Measurements from ENCODE around the gene CXADR.
"Not testable (repeated sequence)": the region's sequence is repeated elsewhere in the genome, so short reads cannot be mapped to it uniquely, and the experiment has no call there.

The CXADR gene

DNA sequence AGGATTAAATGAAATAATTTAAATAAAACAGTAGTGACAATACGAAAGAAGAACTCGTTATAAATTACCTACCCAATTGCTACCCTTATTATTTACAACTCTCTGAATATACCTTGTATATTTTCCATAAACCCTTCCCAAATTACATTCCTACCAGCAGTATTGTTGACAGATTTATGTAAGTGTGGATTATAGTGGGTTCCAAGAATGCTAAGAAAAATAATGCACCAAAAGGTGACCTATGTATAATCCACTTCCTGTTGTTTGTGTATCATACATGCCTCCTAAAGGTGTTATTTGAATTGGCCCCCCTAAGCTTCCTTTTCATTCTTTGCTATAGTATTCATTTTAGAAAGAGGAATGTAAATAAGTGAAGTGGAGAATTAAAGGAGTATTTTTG lies 33.2 kb upstream of the CXADR start:
- Histone ChIP-seq H4K20me1 (no peaks in the 10 kb centered on the region), H3K27me3 (no peaks in the 10 kb centered on the region), H3K9ac (no peak overlapping the region)

DNA sequence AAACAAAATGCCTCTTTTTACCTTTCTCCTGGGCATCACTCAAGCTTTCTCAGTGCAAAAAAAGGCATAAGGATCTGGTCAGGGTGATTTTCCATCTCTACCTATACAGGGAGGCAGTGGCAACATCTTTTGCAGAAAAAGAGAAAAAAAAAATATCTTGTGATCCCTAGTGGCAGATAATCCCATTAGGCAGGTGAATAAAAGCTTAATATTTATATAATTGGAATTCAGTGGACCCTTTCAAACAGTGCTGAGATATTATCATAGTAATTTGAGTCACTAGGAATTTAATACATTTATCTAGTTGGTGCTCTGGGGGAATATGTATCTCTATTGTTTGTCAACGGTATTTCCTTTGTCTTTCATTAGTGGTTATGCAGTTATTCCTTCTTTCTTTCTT lies 29.9 kb upstream of the CXADR start:
- TF ChIP-seq Cebpa-rat (IDR thresholded peaks at IDR 0.05) = no peak
- H3K4me2 ChIP-seq = no peak overlapping the region
- no peak overlapping the region for H3K4me3 ChIP-seq
- H4K20me1 ChIP-seq = no peaks in the 10 kb centered on the region
- H3K4me1 ChIP-seq = no peaks in the 10 kb centered on the region
- no peaks in the 10 kb centered on the region for H3K36me3 ChIP-seq
- no peaks in the 10 kb centered on the region for H3K27me3 ChIP-seq
- H3K27ac ChIP-seq = no peak overlapping the region
- no peaks in the 10 kb centered on the region for H3K9me3 ChIP-seq
- H3K9ac ChIP-seq = no peak overlapping the region

More for the DNA sequence above, 33.2 kb upstream of the CXADR start:
- no peak for TF ChIP-seq Cebpa-rat (IDR thresholded peaks at IDR 0.05)
- H3K27ac ChIP-seq = no peak overlapping the region
- H3K4me3 ChIP-seq = no peak overlapping the region
- H3K36me3 ChIP-seq = no peaks in the 10 kb centered on the region
- H3K9me3 ChIP-seq = no peaks in the 10 kb centered on the region
- H3K4me2 ChIP-seq = no peak overlapping the region
- H3K4me1 ChIP-seq = no peaks in the 10 kb centered on the region

DNA sequence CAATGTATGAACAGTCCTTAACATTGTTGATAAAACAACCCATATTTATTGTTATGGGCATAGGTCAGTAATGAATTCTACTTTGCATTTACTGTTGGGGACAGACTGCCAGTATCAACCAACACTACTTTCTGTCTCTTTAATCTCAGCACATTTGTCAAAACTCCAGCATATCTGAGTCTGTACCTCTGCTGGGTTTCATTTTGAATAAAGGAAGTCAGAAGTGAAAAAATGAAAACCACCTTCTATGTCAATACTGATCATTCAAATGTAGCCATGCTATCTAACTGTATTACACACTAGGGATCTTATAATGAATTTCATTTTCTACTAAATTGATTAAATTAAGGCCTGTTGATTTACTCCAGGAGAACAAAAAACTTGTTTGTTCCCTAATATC lies 24.2 kb upstream of the CXADR start:
- Histone ChIP-seq H3K4me2 (no peak overlapping the region), H3K36me3 (no peaks in the 10 kb centered on the region)
- no peak for TF ChIP-seq Cebpa-rat (IDR thresholded peaks at IDR 0.05)

DNA sequence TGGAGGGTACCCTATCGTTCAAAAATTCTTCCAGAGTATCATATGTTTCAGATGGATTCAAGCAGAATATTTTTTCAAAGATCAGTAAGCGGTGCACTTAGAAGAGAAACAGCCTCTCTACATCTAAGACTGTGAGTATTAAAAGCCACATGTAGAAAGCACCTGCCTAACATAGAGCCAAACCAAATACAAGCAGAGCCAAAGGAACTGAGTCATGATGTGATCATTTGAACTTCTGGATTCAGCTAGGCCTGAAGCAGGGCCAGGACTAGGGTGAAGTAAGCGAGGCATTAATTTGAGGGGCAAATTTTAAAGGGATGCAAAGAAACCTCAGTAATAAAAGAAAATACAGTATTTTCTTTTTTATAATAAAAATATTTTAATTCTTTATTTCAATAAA lies 23.3 kb upstream of the CXADR start:
- not testable (repeated sequence) for H3K36me3 ChIP-seq, H3K9me3 ChIP-seq, H3K27me3 ChIP-seq, H3K4me2 ChIP-seq, H3K27ac ChIP-seq, H3K9ac ChIP-seq, H3K4me3 ChIP-seq, H4K20me1 ChIP-seq
- H3K4me1 ChIP-seq = peaks cover 16% of the 10 kb centered on the region

More for the DNA sequence above, 24.2 kb upstream of the CXADR start:
- H3K4me3 ChIP-seq = no peak overlapping the region
- no peak overlapping the region for H3K9ac ChIP-seq
- H3K4me1 ChIP-seq = peaks cover 16% of the 10 kb centered on the region
- no peaks in the 10 kb centered on the region for H3K27me3 ChIP-seq
- H3K9me3 ChIP-seq = no peaks in the 10 kb centered on the region
- H4K20me1 ChIP-seq = no peaks in the 10 kb centered on the region
- no peak overlapping the region for H3K27ac ChIP-seq

DNA sequence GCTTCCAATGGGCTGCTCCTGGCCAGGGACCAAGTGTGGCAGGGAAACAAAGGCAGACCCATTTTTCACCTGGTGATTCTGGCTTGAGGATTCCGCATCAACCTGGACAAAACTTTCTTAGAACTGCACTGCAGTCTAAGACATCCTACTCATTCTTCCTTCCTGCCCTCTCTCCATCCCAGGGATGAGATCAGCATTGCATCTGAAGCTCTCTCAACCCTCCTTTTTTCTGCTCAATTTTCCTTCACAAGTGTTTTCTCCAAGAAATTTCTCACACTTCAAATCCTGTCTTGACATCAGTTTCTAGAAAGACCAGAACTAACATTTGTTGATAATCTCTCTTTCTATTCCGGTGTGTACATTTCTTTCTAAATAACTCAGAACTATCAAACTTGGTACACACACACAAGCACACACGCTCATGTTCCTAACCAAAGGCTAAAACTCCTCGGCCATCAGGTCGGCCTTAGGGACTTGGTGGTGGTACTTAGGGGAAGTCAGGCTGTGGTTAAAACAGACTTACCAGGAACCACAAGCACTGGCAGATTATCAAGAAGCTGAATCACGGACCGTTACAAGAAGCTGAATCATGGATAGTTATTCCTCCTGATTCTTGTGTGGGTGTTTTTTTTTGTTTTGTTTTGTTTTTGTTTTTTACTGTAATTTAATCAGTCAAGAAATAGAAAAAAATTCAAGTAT lies 21.0 kb upstream of the CXADR start:
- Histone ChIP-seq H3K4me2 (peak overlapping the region; percentile 43), H3K27ac (no peak overlapping the region), H3K27me3 (no peaks in the 10 kb centered on the region), H3K9me3 (no peaks in the 10 kb centered on the region), H3K36me3 (no peaks in the 10 kb centered on the region), H3K4me1 (peaks cover 16% of the 10 kb centered on the region), H3K4me3 (no peak overlapping the region), H3K9ac (no peak overlapping the region), H4K20me1 (no peaks in the 10 kb centered on the region)
- no peak for TF ChIP-seq Cebpa-rat (IDR thresholded peaks at IDR 0.05)

DNA sequence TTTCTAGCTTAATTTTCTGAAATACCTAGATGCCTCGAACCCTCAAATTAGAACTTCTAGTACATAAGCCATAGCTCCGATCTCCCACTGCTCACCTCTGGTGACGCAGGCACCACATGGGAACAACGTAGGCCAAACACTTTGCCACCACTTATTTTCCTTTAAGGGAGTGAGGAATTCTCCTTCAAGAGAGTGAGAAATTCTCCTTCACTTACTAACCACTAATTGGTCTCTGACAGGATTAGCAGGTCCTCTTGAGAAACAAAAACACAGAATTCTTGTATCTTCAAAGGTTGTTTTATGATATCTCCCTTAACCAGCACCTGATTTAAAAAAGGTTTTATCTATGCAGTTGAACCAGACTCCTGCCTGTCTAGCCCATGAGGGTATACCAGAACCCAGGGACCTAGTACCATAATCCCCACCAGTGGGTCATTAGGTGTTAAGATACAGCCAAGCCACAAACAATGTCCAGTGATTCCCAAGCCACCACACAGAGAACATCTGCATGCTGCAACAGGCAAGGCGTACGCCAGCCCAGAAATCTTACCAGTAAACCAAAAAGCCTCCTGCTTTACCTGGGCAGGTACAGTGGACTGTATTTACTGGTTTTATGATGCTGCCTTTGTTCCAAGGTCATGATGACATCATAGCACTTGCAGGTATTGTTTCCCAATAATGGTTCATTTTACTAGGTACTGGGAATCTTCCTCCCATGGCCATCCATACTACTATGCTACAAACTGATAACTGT lies 20.3 kb upstream of the CXADR start:
- Histone ChIP-seq H3K4me2 (peak overlapping the region; percentile 43), H3K9me3 (no peaks in the 10 kb centered on the region), H3K36me3 (no peaks in the 10 kb centered on the region), H3K4me3 (no peak overlapping the region), H3K27me3 (no peaks in the 10 kb centered on the region), H3K9ac (no peak overlapping the region), H3K4me1 (peaks cover 16% of the 10 kb centered on the region), H3K27ac (no peak overlapping the region), H4K20me1 (no peaks in the 10 kb centered on the region)
- TF ChIP-seq Cebpa-rat (IDR thresholded peaks at IDR 0.05) = no peak

DNA sequence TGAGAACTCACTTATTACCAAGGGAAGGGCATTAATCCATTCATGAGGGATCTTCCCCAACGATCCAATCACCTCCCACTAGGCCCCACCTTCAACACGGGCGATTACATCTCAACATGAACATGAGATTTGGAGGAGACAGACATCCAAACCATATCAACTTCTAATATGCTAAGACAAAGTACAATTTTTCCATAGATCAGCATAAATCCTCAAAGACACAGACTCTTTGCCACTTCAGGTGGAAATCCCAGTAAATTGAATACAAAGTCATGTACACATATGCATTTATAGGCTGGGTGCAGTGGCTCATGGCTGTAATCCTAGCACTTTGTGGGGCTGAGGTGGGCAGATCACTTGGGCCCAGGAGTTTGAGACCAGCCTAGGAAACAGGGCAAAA lies 18.8 kb upstream of the CXADR start:
- Histone ChIP-seq H4K20me1 (no peaks in the 10 kb centered on the region), H3K4me3 (no peak overlapping the region), H3K4me2 (no peak overlapping the region), H3K4me1 (peaks cover 16% of the 10 kb centered on the region), H3K9ac (no peak overlapping the region), H3K27ac (no peak overlapping the region), H3K36me3 (no peaks in the 10 kb centered on the region), H3K9me3 (no peaks in the 10 kb centered on the region), H3K27me3 (no peaks in the 10 kb centered on the region)
- TF ChIP-seq Cebpa-rat (IDR thresholded peaks at IDR 0.05) = no peak

DNA sequence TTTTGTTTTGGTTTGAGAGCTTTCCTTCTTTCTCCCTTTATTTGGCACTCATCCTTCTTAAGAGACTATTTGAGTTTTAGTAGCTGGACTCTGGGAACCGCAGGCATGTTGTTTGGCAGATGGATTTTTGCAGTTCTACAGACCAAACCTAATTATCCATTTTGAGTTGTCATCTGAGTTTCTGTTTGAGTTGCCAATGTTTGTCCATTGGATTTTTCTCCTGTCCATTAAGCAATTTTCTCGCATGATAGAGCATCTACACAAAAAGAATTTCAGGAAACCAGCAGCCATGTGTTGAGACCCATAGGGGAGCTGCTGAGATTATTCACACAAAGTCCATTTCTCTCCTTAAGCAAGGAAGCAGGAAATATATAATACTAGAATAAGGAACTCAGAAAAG lies 17.2 kb upstream of the CXADR start:
- Histone ChIP-seq H3K36me3 (no peaks in the 10 kb centered on the region), H3K4me3 (no peak overlapping the region), H3K9me3 (no peaks in the 10 kb centered on the region), H3K27ac (no peak overlapping the region), H3K4me1 (peaks cover 16% of the 10 kb centered on the region), H3K4me2 (no peak overlapping the region), H3K9ac (no peak overlapping the region), H3K27me3 (no peaks in the 10 kb centered on the region), H4K20me1 (no peaks in the 10 kb centered on the region)
- no peak for TF ChIP-seq Cebpa-rat (IDR thresholded peaks at IDR 0.05)

DNA sequence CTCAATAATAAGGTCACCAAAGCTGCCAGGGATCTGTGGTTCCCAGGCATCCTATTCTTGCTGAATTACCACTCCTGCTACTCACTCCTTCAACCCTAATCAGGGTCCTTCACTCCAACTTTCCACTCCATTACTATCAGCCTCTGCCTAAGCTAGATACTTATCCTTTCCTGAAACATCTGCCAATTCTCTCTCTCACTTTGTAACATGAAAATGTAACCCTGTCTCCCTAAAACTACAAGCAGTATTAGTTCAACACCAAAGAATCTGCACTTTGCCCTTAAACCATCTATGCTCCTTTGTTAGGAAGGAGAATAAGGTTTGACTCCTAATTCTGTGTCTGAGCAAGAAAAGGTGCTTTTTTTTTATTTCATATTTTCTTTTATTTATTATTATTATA lies 15.5 kb upstream of the CXADR start:
- Histone ChIP-seq H3K9me3 (no peaks in the 10 kb centered on the region), H3K4me2 (no peak overlapping the region), H3K27ac (no peak overlapping the region), H3K4me3 (no peak overlapping the region), H3K9ac (no peak overlapping the region), H3K36me3 (no peaks in the 10 kb centered on the region), H3K27me3 (no peaks in the 10 kb centered on the region), H3K4me1 (peaks cover 6% of the 10 kb centered on the region), H4K20me1 (no peaks in the 10 kb centered on the region)
- TF ChIP-seq Cebpa-rat (IDR thresholded peaks at IDR 0.05) = no peak

DNA sequence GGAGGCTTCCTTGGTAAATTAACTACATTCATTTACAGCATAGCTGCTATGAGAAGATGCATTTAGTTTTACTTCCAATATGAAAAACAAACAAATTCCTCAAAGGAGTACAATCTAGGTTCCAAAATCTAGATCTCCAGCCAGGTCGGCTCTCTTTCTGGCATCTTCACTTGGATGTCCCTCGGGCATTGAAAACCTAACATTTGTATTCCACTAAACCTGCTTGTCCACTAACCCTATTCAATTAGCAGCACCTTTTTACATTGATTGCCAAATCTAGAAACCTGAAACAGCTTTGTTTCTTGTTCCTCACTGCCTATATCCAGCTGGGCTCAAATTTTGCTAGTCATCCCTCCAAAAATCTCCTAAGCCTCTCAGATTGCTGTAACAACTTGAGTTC lies 14.3 kb upstream of the CXADR start:
- Histone ChIP-seq H3K4me2 (no peak overlapping the region), H3K9ac (no peak overlapping the region), H4K20me1 (no peaks in the 10 kb centered on the region), H3K4me1 (no peaks in the 10 kb centered on the region), H3K36me3 (no peaks in the 10 kb centered on the region), H3K4me3 (no peak overlapping the region), H3K9me3 (no peaks in the 10 kb centered on the region), H3K27ac (no peak overlapping the region), H3K27me3 (no peaks in the 10 kb centered on the region)
- TF ChIP-seq Cebpa-rat (IDR thresholded peaks at IDR 0.05) = no peak
